Fibroblast of villous mesenchyme (primary cell): Measurements from ENCODE around the gene KRT73. TPM values are rescaled to one million over a fixed set of nuclear protein-coding genes. Genes with fewer than 3 reads are reported as not detected.

ENCODE experiments used
- DNase-seq: peaks from one replicate; pipeline ENCODE4 v3.0.0-alpha.2; 2010; ENCODE audit warnings: low read depth
- H3K4me3 ChIP-seq: 2 replicates; pipeline ENCODE4 v1.5.1; 2011; ENCODE audit warnings: low read depth, mild to moderate bottlenecking, low read length
- CTCF ChIP-seq: IDR thresholded peaks from 2 replicates; pipeline ENCODE4 v1.5.1; 2012; ENCODE audit warnings: low read depth, mild to moderate bottlenecking, low read length; ENCODE audit not compliant: insufficient read depth
- total RNA-seq: library from RNA; depleted of rRNA; stranded (reverse); fragments of >200 nt; gene quantifications from 2 replicates; pipeline ENCODE4 v1.2.3, GENCODE V29; 2012

The KRT73 gene
- not detected in 2 replicates for total RNA-seq

- no peak for TF ChIP-seq CTCF
- no peak for DNase-seq
- no peak within 1 kb of the TSS for H3K4me3 ChIP-seq
Measured at GRCh38 chr12:52618216-52618615, at the start of gene KRT73. TSS of gene KRT73 (minus strand) at chr12:52618559. CDS start at chr12:52618524, 35 bp downstream.

GRCh38 chr12:52667931-52668330 lies 49.6 kb upstream of the KRT73 start:
- no peak overlapping the region for H3K4me3 ChIP-seq
- no peak for TF ChIP-seq CTCF

GRCh38 chr12:52667509-52667908 lies 49.1 kb upstream of the KRT73 start:
- TF ChIP-seq CTCF, result peak; percentile 45
- H3K4me3 ChIP-seq, result no peak overlapping the region
- DNase-seq, result no peak

More at GRCh38 chr12:52667931-52668330, 49.6 kb upstream of the KRT73 start:
- DNase-seq, result no peak

- no peak overlapping the region for H3K4me3 ChIP-seq
- no peak for TF ChIP-seq CTCF
- DNase-seq, result no peak
Measured at GRCh38 chr12:52666471-52666870, 48.1 kb upstream of the KRT73 start.

GRCh38 chr12:52663420-52663819 lies 45.1 kb upstream of the KRT73 start:
- TF ChIP-seq CTCF, result no peak
- no peak overlapping the region for H3K4me3 ChIP-seq
- DNase-seq, result no peak

GRCh38 chr12:52662918-52663229 lies 44.5 kb upstream of the KRT73 start:
- DNase-seq, result no peak
- no peak for TF ChIP-seq CTCF
- H3K4me3 ChIP-seq, result no peak overlapping the region

GRCh38 chr12:52662093-52662917 lies 43.9 kb upstream of the KRT73 start:
- no peak for DNase-seq
- H3K4me3 ChIP-seq, result no peak overlapping the region
- no peak for TF ChIP-seq CTCF
